Endodermal cell (in vitro differentiated cells): ENCODE results near the gene GTF2F2. TPM values are rescaled to one million over a fixed set of nuclear protein-coding genes. Genes with fewer than 3 reads are reported as not detected.

Experiments
- DNase-seq: peaks from one replicate; pipeline ENCODE4 v3.0.0-alpha.2; 2017
- H3K27ac ChIP-seq: 2 replicates; pipeline ENCODE4 v1.5.1; 2013; ENCODE audit warnings: mild to moderate bottlenecking, low read depth, low read length, moderate library complexity
- H3K27me3 ChIP-seq: 2 replicates; pipeline ENCODE4 v1.6.1; 2013; ENCODE audit warnings: mild to moderate bottlenecking, low read length, moderate library complexity; ENCODE audit not compliant: insufficient read depth, control insufficient read depth, poor library complexity, severe bottlenecking
- H3K36me3 ChIP-seq: 2 replicates; pipeline ENCODE4 v1.7.0; 2013; ENCODE audit warnings: mild to moderate bottlenecking, low read length, moderate library complexity; ENCODE audit not compliant: control insufficient read depth, insufficient read depth
- H3K4me1 ChIP-seq: one replicate; pipeline ENCODE4 v1.7.0; 2013; ENCODE audit warnings: low read length; ENCODE audit not compliant: control insufficient read depth, insufficient read depth
- H3K4me3 ChIP-seq: 2 replicates; pipeline ENCODE4 v1.5.1; 2013; ENCODE audit warnings: mild to moderate bottlenecking, low read length, moderate library complexity
- H3K9ac ChIP-seq: 2 replicates; pipeline ENCODE4 v1.6.1; 2013; ENCODE audit warnings: mild to moderate bottlenecking, low read length, moderate library complexity; ENCODE audit not compliant: poor library complexity, severe bottlenecking; ENCODE audit errors: extremely low read depth
- H3K9me3 ChIP-seq: 2 replicates; pipeline ENCODE4 v1.6.1; 2013; ENCODE audit warnings: mild to moderate bottlenecking, low read length, moderate library complexity; ENCODE audit not compliant: control insufficient read depth
- H3K27ac Mint-ChIP-seq: 2 replicates; pipeline ENCODE4 v1.8.0; 2020; ENCODE audit warnings: mixed read lengths
- H3K27me3 Mint-ChIP-seq: 2 replicates; pipeline ENCODE4 v1.8.0; 2021; ENCODE audit warnings: mild to moderate bottlenecking, mixed read lengths; ENCODE audit not compliant: insufficient read depth
- H3K36me3 Mint-ChIP-seq: 2 replicates; pipeline ENCODE4 v1.8.0; 2020; ENCODE audit warnings: low read depth, mixed read lengths
- H3K4me1 Mint-ChIP-seq: 2 replicates; pipeline ENCODE4 v1.8.0; 2020; ENCODE audit warnings: mixed read lengths
- H3K4me3 Mint-ChIP-seq: 2 replicates; pipeline ENCODE4 v1.8.0; 2020; ENCODE audit warnings: mild to moderate bottlenecking, moderate library complexity, mixed read lengths
- H3K9me3 Mint-ChIP-seq: 2 replicates; pipeline ENCODE4 v1.8.0; 2020; ENCODE audit warnings: mild to moderate bottlenecking, mixed read lengths
- CTCF ChIP-seq: fragments of 200-600 bp; sonication (generic); conservative IDR thresholded peaks from 2 replicates; pipeline ENCODE4 v1.5.0; 2021; ENCODE audit warnings: antibody characterized with exemption, mild to moderate bottlenecking
- WGBS, 2 experiments: methylation state at CpG; one replicate each; pipeline versions ENCODE4 v1.1.5 to v1.1.7; 2013; ENCODE audit warnings: missing lambda C conversion rate in 2 of 2, mixed read lengths in 1 of 2; ENCODE audit not compliant: insufficient coverage in 1 of 2, insufficient read length in 1 of 2; 5-methylcytosine and 5-hydroxymethylcytosine counted together
- total RNA-seq, 2 donors: library from RNA; stranded (reverse); fragmentation: NEBNext Ultra II Directional in 1 of 2; extraction: Animal tissue kit (Norgen Biotek cat#: 25700) in 1 of 2; gene quantifications; 2 replicates in 1 of 2; 3 replicates in 1 of 2; pipeline ENCODE4 v1.2.1, GENCODE V29; 2021

GTF2F2 gene
- total RNA-seq, 2 donors from 2014 or later = 27.0 to 27.4 TPM

GRCh38 chr13:45205124-45205523 is 84.8 kb downstream of the GTF2F2 start:
- Mint-ChIP-seq H3K36me3 (peaks cover 24% of the 10 kb centered on the region), H3K9me3 (no peaks in the 10 kb centered on the region), H3K4me3 (no peak overlapping the region), H3K4me1 (peaks cover 3% of the 10 kb centered on the region), H3K27ac (peak overlapping the region; percentile 24), H3K27me3 (no peaks in the 10 kb centered on the region)
- peaks cover 21% of the 10 kb centered on the region for H3K36me3 ChIP-seq
- H3K4me1 ChIP-seq = no peaks in the 10 kb centered on the region
- no peak for TF ChIP-seq CTCF
- WGBS, 2 experiments = 90 to 95% methylated on average over 4 to 5 of the region's 5 CpGs
- no peak overlapping the region for H3K4me3 ChIP-seq
- H3K27ac ChIP-seq = no peak overlapping the region
- H3K9me3 ChIP-seq = no peaks in the 10 kb centered on the region
- DNase-seq = no peak
- no peak overlapping the region for H3K9ac ChIP-seq
- H3K27me3 ChIP-seq = no peaks in the 10 kb centered on the region

- Histone ChIP-seq H3K9me3 (no peaks in the 10 kb centered on the region), H3K27me3 (no peaks in the 10 kb centered on the region), H3K36me3 (peaks cover 24% of the 10 kb centered on the region), H3K27ac (no peak overlapping the region), H3K4me1 (no peaks in the 10 kb centered on the region), H3K9ac (peak overlapping the region; percentile 25), H3K4me3 (no peak overlapping the region)
- Mint-ChIP-seq H3K4me3 (no peak overlapping the region), H3K27me3 (no peaks in the 10 kb centered on the region), H3K4me1 (peaks cover 9% of the 10 kb centered on the region), H3K27ac (no peak overlapping the region), H3K9me3 (no peaks in the 10 kb centered on the region), H3K36me3 (peaks cover 34% of the 10 kb centered on the region)
- DNase-seq = no peak
- TF ChIP-seq CTCF = no peak
Observed at GRCh38 chr13:45206340-45206739, 86.0 kb downstream of the GTF2F2 start.

GRCh38 chr13:45207319-45207718 is 87.0 kb downstream of the GTF2F2 start:
- no peaks in the 10 kb centered on the region for H3K9me3 ChIP-seq
- WGBS, 2 experiments = 96% methylated on average over 4 of the region's 4 CpGs
- DNase-seq = no peak
- H3K36me3 ChIP-seq = peaks cover 19% of the 10 kb centered on the region
- Mint-ChIP-seq H3K9me3 (no peaks in the 10 kb centered on the region), H3K4me3 (no peak overlapping the region), H3K27me3 (no peaks in the 10 kb centered on the region), H3K4me1 (peaks cover 9% of the 10 kb centered on the region), H3K36me3 (peaks cover 25% of the 10 kb centered on the region), H3K27ac (no peak overlapping the region)
- H3K27me3 ChIP-seq = no peaks in the 10 kb centered on the region
- no peaks in the 10 kb centered on the region for H3K4me1 ChIP-seq
- no peak overlapping the region for H3K27ac ChIP-seq
- no peak for TF ChIP-seq CTCF
- no peak overlapping the region for H3K9ac ChIP-seq
- no peak overlapping the region for H3K4me3 ChIP-seq
